ENCODE measurements around the gene SMAD4. TPM values are rescaled to one million over a fixed set of nuclear protein-coding genes. Genes with fewer than 3 reads are reported as not detected.

The SMAD4 gene
- total RNA-seq, 4 donors from 2014 or later: 86.7 to 104 (median 98.6) TPM

GRCh38 chr18:51132256-51132935 lies 102.4 kb downstream of the SMAD4 start:
- TF ChIP-seq, protein P1, sequence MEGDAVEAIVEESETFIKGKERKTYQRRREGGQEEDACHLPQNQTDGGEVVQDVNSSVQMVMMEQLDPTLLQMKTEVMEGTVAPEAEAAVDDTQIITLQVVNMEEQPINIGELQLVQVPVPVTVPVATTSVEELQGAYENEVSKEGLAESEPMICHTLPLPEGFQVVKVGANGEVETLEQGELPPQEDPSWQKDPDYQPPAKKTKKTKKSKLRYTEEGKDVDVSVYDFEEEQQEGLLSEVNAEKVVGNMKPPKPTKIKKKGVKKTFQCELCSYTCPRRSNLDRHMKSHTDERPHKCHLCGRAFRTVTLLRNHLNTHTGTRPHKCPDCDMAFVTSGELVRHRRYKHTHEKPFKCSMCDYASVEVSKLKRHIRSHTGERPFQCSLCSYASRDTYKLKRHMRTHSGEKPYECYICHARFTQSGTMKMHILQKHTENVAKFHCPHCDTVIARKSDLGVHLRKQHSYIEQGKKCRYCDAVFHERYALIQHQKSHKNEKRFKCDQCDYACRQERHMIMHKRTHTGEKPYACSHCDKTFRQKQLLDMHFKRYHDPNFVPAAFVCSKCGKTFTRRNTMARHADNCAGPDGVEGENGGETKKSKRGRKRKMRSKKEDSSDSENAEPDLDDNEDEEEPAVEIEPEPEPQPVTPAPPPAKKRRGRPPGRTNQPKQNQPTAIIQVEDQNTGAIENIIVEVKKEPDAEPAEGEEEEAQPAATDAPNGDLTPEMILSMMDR (IDR thresholded peaks at IDR 0.05): no peak

GRCh38 chr18:51133580-51134160 lies 103.7 kb downstream of the SMAD4 start:
- ATAC-seq (ENCODE audit: low FRiP score): no peak
- DNase-seq (ENCODE audit: low spot score): no peak

More at GRCh38 chr18:51132256-51132935, 102.4 kb downstream of the SMAD4 start:
- ATAC-seq (ENCODE audit: low FRiP score) (no peak), DNase-seq (ENCODE audit: low spot score) (no peak)

More at GRCh38 chr18:51133580-51134160, 103.7 kb downstream of the SMAD4 start:
- TF ChIP-seq, protein P1 (IDR thresholded peaks at IDR 0.05): no peak

Other genes with a start within 250 kb of the SMAD4 start
- gene MRO, start 210.2 kb upstream of the SMAD4 start, total RNA-seq: 1 to 10 TPM; 1.1 to 3.5 (median 2.3) TPM
- 10 to 100 TPM; 35.7 to 75.4 (median 43.2) TPM for gene ME2, start 151.1 kb upstream of the SMAD4 start, total RNA-seq
- gene ELAC1, start 62.2 kb upstream of the SMAD4 start, total RNA-seq: 1 to 10 TPM; 4.4 to 8.4 (median 5.5) TPM
- gene MEX3C, start 167.5 kb downstream of the SMAD4 start, total RNA-seq: 10 to 100 TPM; 21.1 to 46.5 (median 29.3) TPM

All from omental fat pad (tissue), 4 donors.